ENCODE data around the gene CIROP. TPM values are rescaled to one million over a fixed set of nuclear protein-coding genes. Genes with fewer than 3 reads are reported as not detected.

Gene CIROP
- total RNA-seq, 1 donor from 2014 or later = not detected

DNA sequence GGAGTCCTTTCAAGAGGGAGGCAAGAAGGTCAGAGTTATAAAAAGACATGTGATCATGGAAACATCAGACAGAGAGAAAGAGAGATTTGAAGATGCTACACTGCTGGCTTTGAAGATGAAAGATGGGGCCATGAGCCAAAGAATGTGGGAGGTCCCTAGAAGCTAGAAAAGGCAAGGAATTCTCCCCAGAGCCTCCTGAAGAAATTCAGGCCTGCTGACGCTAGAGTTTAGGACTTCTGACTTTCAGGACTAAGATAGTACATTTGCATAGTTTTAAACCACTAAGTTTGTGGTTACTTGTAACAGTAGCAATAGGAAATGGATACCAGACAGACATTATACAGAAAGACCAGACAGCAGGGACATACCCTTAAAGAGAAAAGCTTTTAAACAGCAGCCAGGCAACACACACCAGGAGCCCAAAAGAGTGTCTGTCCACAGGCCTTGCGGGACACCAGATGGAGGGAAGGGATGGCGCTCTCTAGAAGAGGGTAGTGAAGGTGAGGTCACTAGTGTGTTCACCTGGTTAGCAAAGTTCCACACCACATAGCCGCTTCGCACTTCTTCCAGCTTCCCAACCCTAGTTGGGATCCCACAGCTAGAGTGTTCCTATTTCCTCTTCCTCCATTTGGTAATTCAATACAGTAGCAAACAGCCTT is 43.9 kb upstream of the CIROP start:
- TF ChIP-seq, protein P1, sequence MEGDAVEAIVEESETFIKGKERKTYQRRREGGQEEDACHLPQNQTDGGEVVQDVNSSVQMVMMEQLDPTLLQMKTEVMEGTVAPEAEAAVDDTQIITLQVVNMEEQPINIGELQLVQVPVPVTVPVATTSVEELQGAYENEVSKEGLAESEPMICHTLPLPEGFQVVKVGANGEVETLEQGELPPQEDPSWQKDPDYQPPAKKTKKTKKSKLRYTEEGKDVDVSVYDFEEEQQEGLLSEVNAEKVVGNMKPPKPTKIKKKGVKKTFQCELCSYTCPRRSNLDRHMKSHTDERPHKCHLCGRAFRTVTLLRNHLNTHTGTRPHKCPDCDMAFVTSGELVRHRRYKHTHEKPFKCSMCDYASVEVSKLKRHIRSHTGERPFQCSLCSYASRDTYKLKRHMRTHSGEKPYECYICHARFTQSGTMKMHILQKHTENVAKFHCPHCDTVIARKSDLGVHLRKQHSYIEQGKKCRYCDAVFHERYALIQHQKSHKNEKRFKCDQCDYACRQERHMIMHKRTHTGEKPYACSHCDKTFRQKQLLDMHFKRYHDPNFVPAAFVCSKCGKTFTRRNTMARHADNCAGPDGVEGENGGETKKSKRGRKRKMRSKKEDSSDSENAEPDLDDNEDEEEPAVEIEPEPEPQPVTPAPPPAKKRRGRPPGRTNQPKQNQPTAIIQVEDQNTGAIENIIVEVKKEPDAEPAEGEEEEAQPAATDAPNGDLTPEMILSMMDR (IDR thresholded peaks at IDR 0.05; ENCODE audit: unreplicated experiment) = no peak
- Mint-ChIP-seq H3K27ac (ENCODE audit: unreplicated experiment) (peak overlapping the region; percentile 91), H3K9me3 (ENCODE audit: unreplicated experiment) (no peaks in the 10 kb centered on the region), H3K4me3 (ENCODE audit: unreplicated experiment) (no peak overlapping the region), H3K27me3 (ENCODE audit: unreplicated experiment) (peaks cover 11% of the 10 kb centered on the region), H3K4me1 (ENCODE audit: unreplicated experiment) (peaks cover 23% of the 10 kb centered on the region), H3K36me3 (ENCODE audit: low read depth, unreplicated experiment) (peaks cover 19% of the 10 kb centered on the region)
- no peak for DNase-seq (ENCODE audit: low spot score)

DNA sequence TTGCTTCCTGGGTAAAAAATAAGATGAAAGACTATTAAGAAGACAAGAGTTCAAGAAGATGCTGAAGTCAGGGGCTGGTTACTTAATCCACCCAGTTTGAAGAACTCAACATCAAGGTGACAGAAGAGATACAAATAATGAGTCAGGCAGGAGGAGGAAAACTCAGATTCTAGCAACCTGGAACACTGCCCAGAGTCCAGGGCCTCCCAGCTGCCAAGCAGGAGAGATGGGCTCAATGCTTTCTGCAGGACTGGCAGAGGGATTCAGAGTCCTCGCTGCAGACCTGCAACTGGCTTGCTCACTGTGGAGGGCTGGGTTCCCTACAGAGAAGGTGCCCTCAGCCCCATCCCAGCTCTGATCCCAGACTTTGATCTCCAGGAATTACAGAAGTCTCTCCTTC is 42.9 kb upstream of the CIROP start:
- no peaks in the 10 kb centered on the region for H3K9me3 Mint-ChIP-seq (ENCODE audit: unreplicated experiment)
- H3K4me3 Mint-ChIP-seq (ENCODE audit: unreplicated experiment) = peak overlapping the region; percentile 22
- H3K27me3 Mint-ChIP-seq (ENCODE audit: unreplicated experiment) = peaks cover 10% of the 10 kb centered on the region
- DNase-seq (ENCODE audit: low spot score) = no peak
- no peak overlapping the region for H3K27ac Mint-ChIP-seq (ENCODE audit: unreplicated experiment)
- H3K36me3 Mint-ChIP-seq (ENCODE audit: low read depth, unreplicated experiment) = peaks cover 19% of the 10 kb centered on the region
- H3K4me1 Mint-ChIP-seq (ENCODE audit: unreplicated experiment) = peaks cover 23% of the 10 kb centered on the region
- TF ChIP-seq, protein P1 (IDR thresholded peaks at IDR 0.05; ENCODE audit: unreplicated experiment) = no peak

DNA sequence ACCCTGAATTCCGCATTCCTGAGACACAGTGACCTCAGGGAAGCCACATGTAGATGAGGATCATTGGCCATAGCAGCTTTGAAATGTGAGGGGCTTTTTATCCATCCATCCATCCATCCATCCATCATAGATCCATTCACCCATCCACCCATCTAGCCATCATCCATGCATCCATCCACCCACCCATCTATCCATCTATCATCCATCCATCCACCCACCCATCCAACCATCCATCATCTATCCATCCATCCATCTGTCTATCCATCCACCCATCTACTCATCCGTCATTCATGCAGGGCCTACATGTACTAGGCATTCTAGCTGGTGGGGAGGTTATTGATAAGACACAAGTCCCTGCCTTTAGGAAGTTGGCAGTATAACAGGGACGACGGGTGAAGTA is 42.2 kb upstream of the CIROP start:
- TF ChIP-seq, protein P1 (IDR thresholded peaks at IDR 0.05; ENCODE audit: unreplicated experiment) = no peak
- no peak for DNase-seq (ENCODE audit: low spot score)
- Mint-ChIP-seq H3K9me3 (ENCODE audit: unreplicated experiment) (no peaks in the 10 kb centered on the region), H3K27me3 (ENCODE audit: unreplicated experiment) (peaks cover 10% of the 10 kb centered on the region), H3K36me3 (ENCODE audit: low read depth, unreplicated experiment) (peaks cover 19% of the 10 kb centered on the region), H3K4me1 (ENCODE audit: unreplicated experiment) (peaks cover 23% of the 10 kb centered on the region), H3K27ac (ENCODE audit: unreplicated experiment) (no peak overlapping the region), H3K4me3 (ENCODE audit: unreplicated experiment) (no peak overlapping the region)

DNA sequence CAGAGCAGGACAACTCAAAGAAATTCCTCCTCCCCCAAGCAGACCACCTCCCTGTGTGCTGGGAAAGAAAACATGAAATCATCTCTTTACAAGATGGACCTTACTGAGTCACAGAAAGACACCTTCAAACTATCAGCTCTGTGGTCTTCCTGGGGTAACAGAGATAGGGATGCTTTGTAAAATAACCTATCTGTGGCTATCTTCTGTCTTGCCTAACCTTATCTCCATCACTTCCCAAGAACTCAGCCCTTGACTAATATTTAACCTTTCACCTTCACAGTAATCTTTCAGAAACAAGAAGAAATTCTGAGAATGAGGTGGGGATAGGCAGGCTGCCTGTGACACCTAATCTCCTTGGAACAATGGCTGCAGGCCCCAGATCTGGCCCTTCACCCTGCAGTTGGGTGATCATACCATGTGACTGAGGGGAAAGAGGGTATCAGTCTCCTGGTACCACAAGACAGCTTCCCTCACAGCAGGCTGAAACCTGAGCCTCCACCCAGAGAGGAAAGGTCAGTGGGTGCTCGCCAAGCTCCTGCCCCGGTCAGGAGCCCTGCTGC is 41.6 kb upstream of the CIROP start:
- no peak for DNase-seq (ENCODE audit: low spot score)
- Mint-ChIP-seq H3K4me3 (ENCODE audit: unreplicated experiment) (no peak overlapping the region), H3K4me1 (ENCODE audit: unreplicated experiment) (peaks cover 23% of the 10 kb centered on the region), H3K27ac (ENCODE audit: unreplicated experiment) (no peak overlapping the region), H3K9me3 (ENCODE audit: unreplicated experiment) (no peaks in the 10 kb centered on the region), H3K27me3 (ENCODE audit: unreplicated experiment) (peaks cover 10% of the 10 kb centered on the region), H3K36me3 (ENCODE audit: low read depth, unreplicated experiment) (peaks cover 19% of the 10 kb centered on the region)
- TF ChIP-seq, protein P1 (IDR thresholded peaks at IDR 0.05; ENCODE audit: unreplicated experiment) = no peak

DNA sequence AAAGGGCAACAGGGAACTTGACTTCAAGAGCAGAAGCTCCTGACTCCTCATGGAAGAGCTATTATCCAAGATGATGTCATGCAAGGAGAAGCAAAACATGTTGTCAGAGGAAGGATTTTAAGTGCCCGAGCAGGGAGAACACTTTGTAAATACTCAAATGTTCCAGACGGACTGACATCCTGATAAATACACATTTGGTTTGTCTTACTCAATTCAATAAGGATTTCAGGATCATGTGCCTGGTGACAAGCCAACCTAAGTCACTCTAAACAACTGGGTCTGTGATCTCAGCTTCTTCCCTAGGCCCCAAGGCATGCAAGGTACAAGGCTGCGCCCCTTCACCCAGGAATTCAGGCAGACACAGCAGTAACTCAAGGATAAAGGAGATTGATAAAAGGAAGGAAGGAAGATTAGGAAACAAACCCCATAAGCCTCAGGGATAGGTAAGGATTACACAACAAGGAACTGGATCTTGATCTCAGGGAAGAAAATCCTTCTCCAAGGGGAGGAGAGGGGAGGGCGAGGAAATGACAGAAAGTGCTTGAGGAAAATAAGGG is 41.1 kb upstream of the CIROP start:
- no peaks in the 10 kb centered on the region for H3K9me3 Mint-ChIP-seq (ENCODE audit: unreplicated experiment)
- peaks cover 10% of the 10 kb centered on the region for H3K27me3 Mint-ChIP-seq (ENCODE audit: unreplicated experiment)
- TF ChIP-seq, protein P1 (IDR thresholded peaks at IDR 0.05; ENCODE audit: unreplicated experiment) = no peak
- peaks cover 19% of the 10 kb centered on the region for H3K36me3 Mint-ChIP-seq (ENCODE audit: low read depth, unreplicated experiment)
- H3K4me3 Mint-ChIP-seq (ENCODE audit: unreplicated experiment) = no peak overlapping the region
- H3K27ac Mint-ChIP-seq (ENCODE audit: unreplicated experiment) = no peak overlapping the region
- DNase-seq (ENCODE audit: low spot score) = no peak
- H3K4me1 Mint-ChIP-seq (ENCODE audit: unreplicated experiment) = peaks cover 23% of the 10 kb centered on the region

Measured in endothelial cell (in vitro differentiated cells).